Measurements from ENCODE around the gene OLFM1. TPM values are rescaled to one million over a fixed set of nuclear protein-coding genes. Genes with fewer than 3 reads are reported as not detected.
A peak's percentile ranks its signal among the peaks of the same experiment; 100 is the strongest.

Gene OLFM1
- total RNA-seq, 1 experiment from 2014 or later, result 3.5 TPM

GRCh38 chr9:135166565-135166964 lies 79.1 kb downstream of the OLFM1 start:
- RAD21 ChIA-PET (ENCODE audit: low non-redundant PET in 1 of 2, low total read pairs in 2 of 2, uncharacterized antibody in 2 of 2, unreplicated experiment in 2 of 2), result interaction anchor here in 1 of 2 experiments (0.8 kb wide), 1 partner anchor 48 kb away, joined by 3 read pairs; no protein-coding TSS in a partner anchor
- no TSS peak for BruUV-seq (replicated peaks)

GRCh38 chr9:135167356-135167755 lies 79.9 kb downstream of the OLFM1 start:
- Histone ChIP-seq H3K4me1 (ENCODE audit: control insufficient read depth in 1 of 2, insufficient read depth in 2 of 2, low read length in 2 of 2) (peaks cover 2 to 10% of the 10 kb centered on the region in 2 experiments; a peak in 2 of 4 replicates), H3K79me2 (ENCODE audit: insufficient read depth, low read length) (no peaks in the 10 kb centered on the region), H3K27ac (ENCODE audit: low read depth, low read length) (no peak overlapping the region), H3K9ac (ENCODE audit: low read length) (no peak overlapping the region), H3K9me2 (ENCODE audit: insufficient read depth) (no peaks in the 10 kb centered on the region), H3K4me3 (replicated peaks in 1 of 2; ENCODE audit: low read depth in 1 of 2, low read length in 2 of 2) (no peak overlapping the region), H3K9me3 (ENCODE audit: control insufficient read depth in 1 of 2, insufficient read depth in 1 of 2, low read depth in 1 of 2, low read length in 2 of 2) (no peaks in the 10 kb centered on the region), H4K20me1 (ENCODE audit: insufficient read depth) (no peaks in the 10 kb centered on the region), H3K36me3 (ENCODE audit: control insufficient read depth in 1 of 2, insufficient read depth in 2 of 2, low read length in 2 of 2) (no peaks in the 10 kb centered on the region), H2AFZ (ENCODE audit: low read depth, low read length, poor library complexity, severe bottlenecking) (no peak overlapping the region), H3K27me3 (ENCODE audit: insufficient read depth, low read length) (peaks cover 37% of the 10 kb centered on the region; the same call in 1 of the 2 replicates), H3K4me2 (ENCODE audit: low read length) (no peak overlapping the region)
- intact Hi-C loops (cut with micrococcal nuclease), result no loop called here
- ATAC-seq, result no peak
- DNase-seq (ENCODE audit: low read depth, low spot score), result no peak
- CTCF ChIA-PET, result interaction anchor here (0.9 to 1.4 kb wide), 3 partner anchors 9 to 15 kb away, joined by 3 to 4 read pairs (median 3); no protein-coding TSS in a partner anchor
- POLR2A ChIA-PET, result no interaction called here
- RAD21 ChIA-PET (ENCODE audit: low non-redundant PET in 1 of 2, low total read pairs in 2 of 2, uncharacterized antibody in 2 of 2, unreplicated experiment in 2 of 2), result no interaction called here
- BruUV-seq (replicated peaks), result no TSS peak
- TF ChIP-seq ZBTB33 (IDR thresholded peaks at IDR 0.05; ENCODE audit: extremely low read depth, insufficient replicate concordance, low read length), result no peak
- no peak for TF ChIP-seq REST (IDR thresholded peaks at IDR 0.05; ENCODE audit: low read depth)
- no peak for TF ChIP-seq POLR2AphosphoS5 (IDR thresholded peaks at IDR 0.05; ENCODE audit: low read depth, low read length)
- no peak for TF ChIP-seq ATF3 (IDR thresholded peaks at IDR 0.05)

More at GRCh38 chr9:135166565-135166964, 79.1 kb downstream of the OLFM1 start:
- no peaks in the 10 kb centered on the region for H3K79me2 ChIP-seq (ENCODE audit: insufficient read depth, low read length)
- H3K9me3 ChIP-seq (ENCODE audit: control insufficient read depth in 1 of 2, insufficient read depth in 1 of 2, low read depth in 1 of 2, low read length in 2 of 2), result no peaks in the 10 kb centered on the region
- no peaks in the 10 kb centered on the region for H3K9me2 ChIP-seq (ENCODE audit: insufficient read depth)
- peak; percentile 77 for ATAC-seq
- intact Hi-C loops (cut with micrococcal nuclease), result loop anchor here (1.0 kb wide), 1 partner anchor 79 kb away; the partner anchor contains the start of gene OLFM1
- CTCF ChIA-PET, result interaction anchor here (0.9 to 1.4 kb wide), 3 partner anchors 9 to 14 kb away, joined by 3 to 4 read pairs (median 3); no protein-coding TSS in a partner anchor
- no peak for TF ChIP-seq FOSL1 (IDR thresholded peaks at IDR 0.05; ENCODE audit: low read depth)
- TF ChIP-seq CTCF (IDR thresholded peaks at IDR 0.05 in 2 of 3, conservative IDR thresholded peaks at IDR 0.05 in 1 of 3; ENCODE audit: borderline replicate concordance in 1 of 3, insufficient read depth in 1 of 3, low read depth in 2 of 3, low read length in 2 of 3), result peak; percentile 35 to 48 (median 37); a peak in 5 of 6 replicates
- TF ChIP-seq RAD21 (IDR thresholded peaks at IDR 0.05; ENCODE audit: low read depth), result peak; percentile 33; the same call in 1 of the 2 replicates
- H3K27ac ChIP-seq (ENCODE audit: low read depth, low read length), result no peak overlapping the region
- no peaks in the 10 kb centered on the region for H4K20me1 ChIP-seq (ENCODE audit: insufficient read depth)
- DNase-seq (ENCODE audit: low read depth, low spot score), result peak; percentile 7
- H3K36me3 ChIP-seq (ENCODE audit: control insufficient read depth in 1 of 2, insufficient read depth in 2 of 2, low read length in 2 of 2), result no peaks in the 10 kb centered on the region
- H3K4me1 ChIP-seq (ENCODE audit: control insufficient read depth in 1 of 2, insufficient read depth in 2 of 2, low read length in 2 of 2), result peaks cover 2 to 10% of the 10 kb centered on the region in 2 experiments; a peak in 2 of 4 replicates
- H3K4me2 ChIP-seq (ENCODE audit: low read length), result peak overlapping the region; percentile 27; the same call in 1 of the 2 replicates
- H3K27me3 ChIP-seq (ENCODE audit: insufficient read depth, low read length), result peaks cover 41% of the 10 kb centered on the region
- H3K9ac ChIP-seq (ENCODE audit: low read length), result no peak overlapping the region
- POLR2A ChIA-PET, result no interaction called here
- H3K4me3 ChIP-seq (replicated peaks in 1 of 2; ENCODE audit: low read depth in 1 of 2, low read length in 2 of 2), result no peak overlapping the region
- H2AFZ ChIP-seq (ENCODE audit: low read depth, low read length, poor library complexity, severe bottlenecking), result no peak overlapping the region
